HG02852 (cell line): ENCODE measurements around the gene VPS13D.

ENCODE experiments used
- ATAC-seq: cut with Tn5 transposase; IDR thresholded peaks from one replicate; pipeline ENCODE4 v1.9.1; 2021; ENCODE audit warnings: mild to moderate bottlenecking, moderate library complexity; ENCODE audit not compliant: unreplicated experiment

VPS13D gene

DNA sequence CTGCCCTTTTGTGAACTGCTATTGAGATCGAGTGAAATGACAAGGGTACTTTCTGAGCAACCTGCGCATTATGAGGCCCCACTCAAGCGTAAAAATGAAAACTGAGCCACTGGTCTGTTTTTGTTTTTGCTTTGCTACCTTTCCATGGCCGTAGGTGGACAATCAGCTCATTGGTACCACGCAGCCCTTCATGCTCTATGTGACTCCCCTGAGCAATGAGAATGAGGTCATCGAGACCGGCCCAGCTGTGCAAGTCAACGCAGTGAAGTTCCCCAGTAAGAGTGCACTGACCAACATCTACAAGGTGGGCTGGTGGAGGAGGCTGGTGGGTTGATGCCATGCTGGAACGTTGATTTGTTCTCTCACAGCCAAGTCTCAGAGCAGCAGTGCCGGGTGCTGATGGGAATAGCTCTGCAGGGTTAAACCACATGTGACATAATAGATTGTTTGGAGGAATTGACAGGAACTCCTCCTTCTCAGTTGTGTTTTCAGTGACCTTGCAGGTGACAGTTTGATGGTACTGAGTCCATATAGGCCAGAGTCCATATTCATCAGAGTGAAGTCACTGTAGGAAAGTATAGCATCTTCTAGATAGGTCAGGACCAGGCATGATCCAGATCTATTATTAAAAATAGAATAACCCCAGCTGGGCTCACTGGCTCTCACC is 170.3 kb downstream of the VPS13D start:
- no peak for ATAC-seq

DNA sequence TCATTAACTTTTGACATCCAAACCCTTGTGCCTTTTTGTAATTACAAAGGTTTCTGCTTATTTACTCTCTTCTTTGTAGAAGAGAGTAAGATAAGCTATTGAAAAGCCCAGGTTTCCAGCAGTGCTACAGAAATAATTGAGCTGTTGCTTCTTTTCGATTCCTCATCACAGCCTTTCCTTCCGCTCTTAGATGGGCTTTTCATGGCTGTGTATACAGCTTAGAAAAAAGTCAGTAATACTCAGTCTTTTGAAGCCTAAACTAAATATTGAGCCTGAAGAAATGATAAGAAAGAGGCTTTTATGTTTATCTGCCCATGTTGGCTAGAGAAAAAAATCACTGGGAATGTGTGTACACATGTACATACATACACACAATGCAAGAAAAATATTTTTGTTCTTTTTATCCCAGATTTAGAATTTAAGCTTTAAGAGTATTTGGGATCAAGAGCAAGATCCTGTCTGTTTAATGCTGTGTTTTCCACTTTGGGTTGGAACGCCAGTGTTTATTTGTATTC is 172.4 kb downstream of the VPS13D start:
- no peak for ATAC-seq

DNA sequence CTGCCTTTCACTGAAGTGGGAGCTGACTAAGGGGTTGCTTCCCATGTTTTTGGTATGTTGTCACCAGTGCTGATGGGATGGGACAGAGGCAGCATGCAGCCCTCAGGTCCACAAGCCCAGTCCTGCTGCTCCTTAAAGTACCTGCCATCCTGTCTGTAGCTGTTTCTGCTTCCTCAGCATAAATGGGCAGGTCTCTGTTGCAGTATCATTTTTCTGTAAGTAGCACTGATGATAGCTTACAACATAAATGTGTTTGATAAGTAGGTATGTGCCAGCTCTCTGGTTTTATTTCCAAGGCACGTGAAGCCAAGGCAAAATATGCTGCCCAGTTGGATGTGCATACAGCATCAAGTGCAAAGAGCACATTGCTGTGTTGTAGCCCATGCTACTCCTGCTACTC is 173.0 kb downstream of the VPS13D start:
- no peak for ATAC-seq

DNA sequence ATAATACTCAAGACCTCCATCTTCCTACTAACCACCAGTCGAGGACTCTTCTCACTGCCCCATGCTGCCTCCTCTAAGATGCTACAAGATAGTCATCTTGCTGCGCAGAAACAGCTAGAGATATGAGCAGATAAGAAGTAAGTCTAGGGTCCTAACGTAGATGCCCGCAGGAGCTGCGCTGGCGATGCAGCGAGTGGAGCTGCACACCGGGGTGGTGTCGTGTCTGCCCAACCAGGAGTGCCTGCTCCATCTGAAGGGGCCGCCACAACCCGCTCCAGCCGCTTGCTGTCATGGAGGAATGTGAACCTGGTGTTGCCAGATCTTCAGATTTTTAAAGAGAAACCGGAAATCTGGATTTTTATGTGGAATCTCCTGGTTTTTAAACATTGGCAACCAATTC is 175.1 kb downstream of the VPS13D start:
- no peak for ATAC-seq

GRCh38 chr1:12405325-12406210 is 175.7 kb downstream of the VPS13D start:
- ATAC-seq = no peak

DNA sequence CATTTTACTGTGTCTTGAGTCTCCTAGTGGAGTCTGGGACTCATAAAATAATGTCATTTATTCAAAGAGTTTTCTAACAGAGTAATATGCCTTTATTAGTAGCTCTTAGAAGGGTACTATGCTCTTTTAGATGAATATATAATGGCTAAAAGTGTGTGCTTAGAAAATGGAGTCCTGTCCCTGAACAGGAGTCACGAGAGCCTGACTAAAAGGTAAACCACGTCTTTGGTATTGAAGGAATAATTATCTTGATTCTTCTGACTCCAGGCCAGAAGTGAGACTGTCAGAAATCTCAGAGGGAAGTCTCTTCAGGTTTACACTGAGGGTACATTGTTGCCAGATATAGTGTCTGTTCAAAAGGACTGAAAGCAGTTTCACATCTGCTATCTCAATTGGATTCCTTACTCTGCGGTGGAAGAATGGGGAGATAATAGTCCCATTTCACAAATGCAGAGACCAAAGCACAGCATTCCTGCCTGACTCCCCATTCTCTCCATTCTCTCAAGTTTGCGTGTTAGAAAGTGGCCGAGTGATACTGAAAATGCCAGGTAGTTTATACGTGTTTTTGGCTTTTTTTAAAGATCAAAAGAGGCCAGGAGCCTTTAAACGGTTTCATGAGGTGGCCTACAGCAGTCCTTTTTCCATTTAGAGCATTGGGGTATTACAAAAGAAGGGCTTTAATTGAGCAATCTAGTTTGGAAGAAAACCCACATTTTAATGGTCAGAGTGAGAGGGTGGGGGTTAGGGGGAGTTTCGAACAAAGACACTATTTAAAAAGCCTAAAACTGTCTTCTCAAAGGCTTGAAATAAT is 176.6 kb downstream of the VPS13D start:
- ATAC-seq = no peak

DNA sequence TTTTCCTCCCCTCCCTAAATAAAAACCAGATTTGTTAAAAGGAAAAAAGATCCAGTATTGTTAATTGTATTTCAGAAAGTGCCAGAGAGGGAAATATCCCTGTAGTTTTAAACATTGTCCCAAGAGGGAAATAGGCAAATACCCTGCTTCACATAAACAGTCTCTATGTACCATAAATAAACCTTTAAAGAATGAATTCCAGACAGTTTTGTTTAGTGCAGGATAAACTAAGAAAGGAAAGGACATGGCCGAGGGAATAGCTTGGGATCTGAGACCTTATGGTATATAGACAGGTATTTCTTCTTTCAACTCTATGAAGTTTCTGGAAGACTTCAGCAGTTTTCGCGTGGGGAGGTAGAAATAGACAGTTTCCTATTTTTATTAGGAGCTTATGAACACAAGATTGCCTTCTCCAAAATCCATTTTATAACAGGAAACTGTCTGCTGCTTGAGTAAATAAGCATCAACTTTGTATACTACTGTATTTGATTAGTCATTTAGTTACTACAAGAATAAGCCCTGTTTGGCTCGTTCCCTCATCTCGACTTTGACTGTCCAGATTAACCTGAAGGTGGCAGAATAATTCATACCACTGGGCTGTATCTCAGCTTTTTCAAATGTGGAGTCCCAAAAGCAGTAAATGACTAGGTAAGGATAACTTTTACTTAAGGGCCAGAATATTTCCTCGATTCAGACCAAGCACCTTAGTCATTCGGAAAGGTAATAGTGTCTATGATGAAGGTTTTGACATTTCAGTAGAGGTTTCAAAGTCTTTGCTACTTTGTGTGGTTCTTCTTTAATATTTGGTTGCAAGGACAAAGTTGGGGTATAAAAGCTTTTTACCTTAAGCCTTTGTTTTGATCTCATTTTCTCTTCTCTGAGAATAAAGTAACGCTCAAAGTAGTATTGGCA is 177.5 kb downstream of the VPS13D start:
- ATAC-seq = no peak

- no peak for ATAC-seq
Measured at GRCh38 chr1:12407962-12408454, 178.2 kb downstream of the VPS13D start.

GRCh38 chr1:12408662-12409061 is 178.8 kb downstream of the VPS13D start:
- ATAC-seq = no peak

DNA sequence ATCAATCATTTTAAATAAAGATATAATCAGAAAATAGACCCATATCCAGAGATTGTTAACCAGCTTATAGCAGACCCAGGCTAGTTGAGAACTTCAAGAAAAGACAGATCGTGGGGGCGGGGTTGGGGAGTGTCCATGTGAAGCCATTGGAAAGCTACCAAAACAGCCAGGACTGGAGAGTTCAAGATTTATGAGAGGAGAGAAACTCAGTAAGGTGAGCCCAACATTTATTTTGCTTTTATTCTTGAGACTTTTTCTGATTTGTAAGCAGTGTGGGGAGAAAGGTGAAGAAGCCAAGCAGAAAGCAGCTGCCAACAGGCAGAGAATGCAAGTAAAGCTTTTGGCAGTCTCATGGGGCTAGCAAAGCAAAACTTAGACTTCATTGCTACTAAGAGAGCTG is 179.9 kb downstream of the VPS13D start:
- no peak for ATAC-seq

DNA sequence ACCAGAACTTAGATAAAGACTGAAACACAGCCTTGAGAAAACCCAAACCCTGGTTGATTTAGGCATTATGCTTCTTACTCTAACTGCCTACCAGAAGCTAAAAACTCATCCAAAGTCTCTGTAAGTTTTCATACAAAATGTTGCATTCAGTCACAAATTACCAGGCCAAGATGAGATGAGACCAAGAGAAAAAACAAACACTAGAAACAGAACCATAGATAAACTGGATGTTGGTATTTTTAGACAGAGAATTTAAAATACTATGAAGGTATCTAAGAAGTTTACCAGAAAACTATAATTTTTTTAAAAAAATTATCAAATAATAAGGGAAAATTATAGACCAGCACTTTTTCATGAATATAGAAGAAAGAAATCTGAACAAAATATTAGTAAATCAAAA is 180.5 kb downstream of the VPS13D start:
- ATAC-seq = no peak

GRCh38 chr1:12411098-12411497 is 181.3 kb downstream of the VPS13D start:
- no peak for ATAC-seq

DNA sequence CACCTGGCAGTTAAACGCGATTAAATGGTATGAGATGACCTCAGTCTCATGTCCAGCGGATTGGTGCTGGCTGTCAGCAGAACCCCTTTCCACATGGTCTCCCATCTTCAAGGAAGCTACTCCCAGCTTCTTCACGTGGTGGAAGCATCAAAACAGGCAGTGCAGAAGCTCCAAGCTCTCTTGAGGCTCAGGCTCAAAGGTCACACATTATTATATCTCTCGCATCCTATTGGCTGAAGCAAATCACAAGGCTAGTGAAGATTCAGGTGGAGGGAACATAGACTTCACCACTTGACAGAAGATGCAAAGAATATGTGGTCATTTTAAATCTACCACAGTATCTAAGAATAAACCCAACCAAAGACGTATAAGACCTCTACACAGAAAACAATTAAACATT is 181.9 kb downstream of the VPS13D start:
- ATAC-seq = no peak

- no peak for ATAC-seq
Measured at GRCh38 chr1:12412439-12412838, 182.6 kb downstream of the VPS13D start.

DNA sequence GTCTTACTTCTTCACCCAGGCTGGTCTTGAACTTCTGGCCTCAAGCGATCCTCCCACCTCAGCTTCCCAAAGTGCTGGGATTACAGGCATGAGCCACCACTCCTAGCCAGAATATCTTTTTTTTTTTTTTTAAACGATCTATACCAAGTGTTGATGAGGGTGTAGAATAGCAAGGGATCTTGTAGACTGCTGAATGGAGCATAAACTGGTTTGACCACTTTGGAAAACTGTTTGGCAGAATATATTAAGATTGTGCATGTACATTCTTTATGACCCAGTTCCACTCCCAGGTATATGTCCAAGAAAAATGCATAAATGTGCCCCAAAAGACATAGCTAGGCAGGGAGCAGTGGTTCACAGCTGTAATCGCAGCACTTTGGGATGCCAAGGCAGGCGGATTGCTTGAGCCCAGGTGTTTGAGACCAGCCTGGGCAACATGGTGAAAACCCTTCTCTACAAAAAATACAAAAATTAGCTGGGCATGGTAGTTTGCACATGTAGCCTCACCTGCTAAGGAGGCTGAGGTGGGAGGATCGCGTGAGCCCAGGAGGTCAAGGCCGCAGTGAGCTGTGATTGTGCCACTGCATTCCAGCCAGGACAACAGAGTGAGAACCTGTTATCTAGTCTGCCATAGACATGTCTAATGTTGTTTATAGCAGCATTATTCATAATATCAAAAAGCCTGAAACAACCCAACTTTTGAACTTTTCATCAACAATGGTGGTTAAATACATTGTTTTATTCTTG is 184.0 kb downstream of the VPS13D start:
- ATAC-seq = no peak

DNA sequence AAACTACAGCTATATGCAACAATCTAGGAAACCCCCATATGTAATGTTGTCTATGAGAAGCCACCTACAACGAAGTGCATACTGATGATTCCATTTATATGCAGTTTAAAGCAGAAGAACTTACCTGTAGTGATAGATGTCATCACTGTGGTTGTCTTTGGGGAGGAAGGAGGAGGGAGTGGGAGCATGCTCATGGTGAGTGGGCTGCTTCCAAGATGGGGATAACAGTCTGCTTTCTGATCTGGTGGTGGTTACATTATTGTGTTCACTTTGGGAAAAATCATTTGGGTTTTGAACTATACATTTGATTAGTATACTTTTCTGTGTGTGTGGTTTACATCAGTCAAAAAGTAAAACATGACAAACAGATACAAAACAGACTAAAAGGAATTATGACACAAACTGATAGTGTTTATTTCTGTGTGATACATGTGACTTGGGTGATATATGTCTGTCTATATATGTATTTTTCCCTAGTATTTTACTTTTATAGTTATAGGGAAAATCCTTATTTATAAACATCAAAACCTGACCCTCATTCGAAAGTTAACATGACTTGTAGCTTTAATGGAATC is 184.7 kb downstream of the VPS13D start:
- ATAC-seq = no peak

- ATAC-seq = no peak
Measured at GRCh38 chr1:12415038-12415466, 185.2 kb downstream of the VPS13D start.

GRCh38 chr1:12416101-12416500 is 186.3 kb downstream of the VPS13D start:
- no peak for ATAC-seq

DNA sequence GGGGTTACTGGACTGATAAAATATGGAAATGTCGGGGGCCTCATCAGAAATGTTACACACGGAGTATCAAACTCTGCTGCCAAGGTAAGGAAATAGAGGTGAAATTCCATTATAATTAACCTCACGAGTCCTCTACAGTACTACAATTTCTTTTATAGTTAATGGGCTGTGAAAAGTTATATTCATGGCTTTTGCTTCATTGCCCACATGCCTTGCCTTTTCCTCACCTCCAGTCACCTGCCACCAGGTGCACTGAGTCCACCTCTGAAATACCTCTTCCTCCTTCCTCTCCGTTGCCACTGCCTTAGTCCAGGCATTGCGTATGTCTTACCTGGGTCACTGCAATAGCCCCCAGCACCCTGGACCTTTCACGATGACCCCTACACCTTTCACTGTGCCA is 186.9 kb downstream of the VPS13D start:
- no peak for ATAC-seq
